Upper lobe of left lung (tissue), 6 donors: ENCODE results near the gene FDX2. TPM values are rescaled to one million over a fixed set of nuclear protein-coding genes. Genes with fewer than 3 reads are reported as not detected.

Experiments
- ATAC-seq, 2 donors: fragments of 200-7000 bp; cut with Tn5 transposase; one replicate each; pipeline ENCODE4 v1.9.1; 2022; ENCODE audit warnings: mild to moderate bottlenecking in 2 of 2, moderate library complexity in 2 of 2; ENCODE audit not compliant: low FRiP score in 2 of 2
- DNase-seq, 2 donors: peaks; one replicate each; pipeline ENCODE4 v3.0.0-alpha.2; 2019 to 2020
- H3K27ac ChIP-seq, 4 donors: fragments of 200-600 bp; sonication (generic); one replicate each; pipeline ENCODE4 v1.5.1; 2016 to 2019
- H3K27me3 ChIP-seq, 4 donors: fragments of 200-600 bp; sonication (generic); one replicate each; pipeline ENCODE4 v1.5.1; 2017 to 2019
- H3K36me3 ChIP-seq, 4 donors: fragments of 200-600 bp; sonication (generic); one replicate each; pipeline ENCODE4 v1.5.1; 2016 to 2019
- H3K4me1 ChIP-seq, 4 donors: fragments of 200-600 bp; sonication (generic); one replicate each; pipeline ENCODE4 v1.5.1; 2018 to 2019
- H3K4me3 ChIP-seq, 4 donors: fragments of 200-600 bp; sonication (generic); one replicate each; pipeline ENCODE4 v1.5.1; 2017 to 2019; ENCODE audit warnings: mild to moderate bottlenecking in 2 of 4, moderate library complexity in 1 of 4
- H3K9me3 ChIP-seq, 4 donors: fragments of 200-600 bp; sonication (generic); one replicate each; pipeline ENCODE4 v1.5.1; 2018 to 2019
- CTCF ChIP-seq, 6 experiments: fragments of 450-650 bp in 4 of 6; fragments of 200-600 bp in 2 of 6; sonication (generic) in 2 of 6; IDR thresholded peaks; one replicate each; pipeline ENCODE4 v1.5.1; 2016 to 2019; ENCODE audit warnings: antibody characterized with exemption in 6 of 6
- EP300 ChIP-seq, 4 donors: sonication (generic); formaldehyde crosslinking; IDR thresholded peaks; one replicate each; pipeline ENCODE4 v1.5.1; 2017; ENCODE audit warnings: antibody characterized with exemption in 4 of 4, control low read depth in 2 of 4
- POLR2A ChIP-seq, 4 donors: fragments of 450-650 bp; IDR thresholded peaks; one replicate each; pipeline ENCODE4 v1.5.1; 2016 to 2017; ENCODE audit warnings: antibody characterized with exemption in 4 of 4, mild to moderate bottlenecking in 2 of 4
- POLR2AphosphoS5 ChIP-seq, 2 donors: sonication (generic); formaldehyde crosslinking; IDR thresholded peaks; one replicate each; pipeline ENCODE4 v1.5.1; 2017; ENCODE audit warnings: antibody characterized with exemption in 2 of 2
- WGBS, 2 donors: methylation state at CpG; one replicate each; pipeline ENCODE4 v1.1.5; 2017 to 2018; 5-methylcytosine and 5-hydroxymethylcytosine counted together
- total RNA-seq, 6 donors: library from RNA; depleted of rRNA in 4 of 6; stranded (reverse); fragments of >200 nt in 4 of 6; gene quantifications; one replicate each; pipeline versions ENCODE4 v1.1.0 to v1.2.1, GENCODE V29; 2016 to 2021
- donor health status: DM: no; HTN: no; CAD: no; lungs with moderate emphysema.
- donor health status: DM: no; HTN: yes; CAD: no; lungs with severe emphysema.

The FDX2 gene
- total RNA-seq, 6 donors from 2014 or later: 16.6 to 27.5 (median 26.0) TPM

- H3K36me3 ChIP-seq: peaks cover 0 to 13% (median 3%) of the 10 kb centered on the region in 4 donors
- H3K4me3 ChIP-seq: peak overlapping the region; percentile 59 to 74 (median 60)
- no peaks in the 10 kb centered on the region for H3K27me3 ChIP-seq
- peak in 2 of 4 donors; percentile 6 to 28 for TF ChIP-seq POLR2A (IDR thresholded peaks at IDR 0.05)
- peak in 2 of 4 donors; percentile 22 to 79 for TF ChIP-seq EP300 (IDR thresholded peaks at IDR 0.05)
- peak in 1 of 2 donors; percentile 46 for TF ChIP-seq POLR2AphosphoS5 (IDR thresholded peaks at IDR 0.05)
- peak; percentile 89 to 97 (median 94) for TF ChIP-seq CTCF (IDR thresholded peaks at IDR 0.05)
- 3 to 9% methylated on average over 24 of the region's 59 CpGs for WGBS, 2 donors
- H3K9me3 ChIP-seq: no peaks in the 10 kb centered on the region
- ATAC-seq (peak; percentile 90 to 91), DNase-seq (peak; percentile 93 to 99)
- H3K4me1 ChIP-seq: peaks cover 41 to 71% (median 48%) of the 10 kb centered on the region in 4 donors
- H3K27ac ChIP-seq: peak overlapping the region; percentile 94 to 98 (median 98)
Measured at GRCh38 chr19:10269333-10270179, 46.3 kb downstream of the FDX2 start.

GRCh38 chr19:10268071-10268470, 47.7 kb downstream of the FDX2 start:
- peak in 1 of 2 donors; percentile 40 for DNase-seq
- Histone ChIP-seq H3K27me3 (no peaks in the 10 kb centered on the region), H3K4me1 (peaks cover 31 to 57% (median 41%) of the 10 kb centered on the region in 4 donors), H3K4me3 (no peak overlapping the region), H3K9me3 (no peaks in the 10 kb centered on the region), H3K27ac (peak overlapping the region; percentile 94 to 98 (median 98)), H3K36me3 (peaks cover 0 to 5% (median 0%) of the 10 kb centered on the region in 4 donors)
- ATAC-seq: no peak
- TF ChIP-seq CTCF (IDR thresholded peaks at IDR 0.05) (no peak), POLR2AphosphoS5 (IDR thresholded peaks at IDR 0.05) (peak in 1 of 2 donors; percentile 61), EP300 (IDR thresholded peaks at IDR 0.05) (peak in 1 of 4 donors; percentile 53), POLR2A (IDR thresholded peaks at IDR 0.05) (peak in 1 of 4 donors; percentile 26)
- 47 to 80% methylated on average over 1 to 6 of the region's 6 CpGs for WGBS, 2 donors

GRCh38 chr19:10266706-10267105, 49.1 kb downstream of the FDX2 start:
- Histone ChIP-seq H3K9me3 (no peaks in the 10 kb centered on the region), H3K27me3 (no peaks in the 10 kb centered on the region), H3K36me3 (no peaks in the 10 kb centered on the region), H3K27ac (peak overlapping the region in 3 of 4 donors; percentile 94 to 98 (median 97)), H3K4me1 (peaks cover 21 to 44% (median 33%) of the 10 kb centered on the region in 4 donors), H3K4me3 (no peak overlapping the region)
- no peak for ATAC-seq
- no peak for DNase-seq
- no peak for TF ChIP-seq POLR2AphosphoS5 (IDR thresholded peaks at IDR 0.05)
- TF ChIP-seq EP300 (IDR thresholded peaks at IDR 0.05): no peak
- no peak for TF ChIP-seq CTCF (IDR thresholded peaks at IDR 0.05)
- TF ChIP-seq POLR2A (IDR thresholded peaks at IDR 0.05): no peak
- 81 to 86% methylated on average over 7 of the region's 7 CpGs for WGBS, 2 donors

GRCh38 chr19:10262771-10263170, 53.0 kb downstream of the FDX2 start:
- H3K9me3 ChIP-seq: no peaks in the 10 kb centered on the region
- peaks cover 11 to 35% (median 27%) of the 10 kb centered on the region in 4 donors for H3K4me1 ChIP-seq
- no peak for DNase-seq
- H3K4me3 ChIP-seq: no peak overlapping the region
- ATAC-seq: no peak
- peaks cover 6 to 14% (median 10%) of the 10 kb centered on the region in 4 donors for H3K36me3 ChIP-seq
- 75 to 84% methylated on average over 7 of the region's 7 CpGs for WGBS, 2 donors
- TF ChIP-seq POLR2AphosphoS5 (IDR thresholded peaks at IDR 0.05) (no peak), CTCF (IDR thresholded peaks at IDR 0.05) (no peak)
- no peak overlapping the region for H3K27ac ChIP-seq
- no peaks in the 10 kb centered on the region for H3K27me3 ChIP-seq
